Ovary (tissue), 9 donors: ENCODE data around the gene RBBP5. TPM values are rescaled to one million over a fixed set of nuclear protein-coding genes. Genes with fewer than 3 reads are reported as not detected.

ENCODE experiments used
- DNase-seq, 5 donors: peaks; one replicate each; pipeline ENCODE4 v3.0.0-alpha.2; 2019 to 2020
- H3K27ac ChIP-seq, 2 donors: fragments of 200-600 bp; one replicate each; pipeline versions ENCODE4 v1.5.1 to v1.8.0; 2019 to 2022
- H3K27me3 ChIP-seq: fragments of 200-600 bp; one replicate; pipeline ENCODE4 v1.8.0; 2022
- H3K36me3 ChIP-seq: fragments of 200-600 bp; sonication (generic); one replicate; pipeline ENCODE4 v1.5.1; 2019
- H3K4me1 ChIP-seq: one replicate; pipeline ENCODE4 v1.8.1; 2013; ENCODE audit warnings: mild to moderate bottlenecking, moderate library complexity; ENCODE audit not compliant: insufficient read depth
- H3K4me3 ChIP-seq: fragments of 200-600 bp; sonication (generic); one replicate; pipeline ENCODE4 v1.5.1; 2017
- H3K9me3 ChIP-seq, 2 donors: fragments of 200-600 bp in 1 of 2; sonication (generic) in 1 of 2; one replicate each; pipeline versions ENCODE4 v1.5.1 to v1.8.1; 2013 to 2019; ENCODE audit warnings: mild to moderate bottlenecking in 1 of 2, moderate library complexity in 1 of 2
- CTCF ChIP-seq, 3 donors: fragments of 450-650 bp in 2 of 3; fragments of 200-600 bp in 1 of 3; IDR thresholded peaks; one replicate each; pipeline versions ENCODE4 v1.5.1 to v1.8.0; 2016 to 2022; ENCODE audit warnings: antibody characterized with exemption in 3 of 3, mild to moderate bottlenecking in 1 of 3
- EP300 ChIP-seq: sonication (generic); formaldehyde crosslinking; IDR thresholded peaks from one replicate; pipeline ENCODE4 v1.6.1; 2017; ENCODE audit warnings: antibody characterized with exemption
- POLR2A ChIP-seq: fragments of 450-650 bp; IDR thresholded peaks from one replicate; pipeline ENCODE4 v1.6.1; 2017; ENCODE audit warnings: antibody characterized with exemption, mild to moderate bottlenecking, moderate library complexity
- WGBS, 3 donors: extraction: QIAGEN DNeasy Blood & Tissue Kit in 1 of 3; methylation state at CpG; one replicate each; pipeline versions ENCODE4 v1.1.5 to v1.1.7; 2013 to 2017; 5-methylcytosine and 5-hydroxymethylcytosine counted together
- intact Hi-C, 4 donors: fragments of 100-400 bp; cut with DNase I; formaldehyde crosslinking; loops; one replicate each; pipeline versions ENCODE4 v1.11.0 to v1.15.1; 2022 to 2023
- polyA plus RNA-seq, 2 donors: library from polyadenylated mRNA; stranded (reverse); fragments of 200-250 nt in 1 of 2; fragments of 350-450 nt in 1 of 2; fragmentation: Illumina TruSeq in 1 of 2; extraction: RNeasy Lipid Tissue Mini Kit (QIAGEN cat#74804) in 1 of 2; gene quantifications; one replicate each; pipeline ENCODE4 v1.2.3, GENCODE V29; 2013 to 2014
- total RNA-seq, 7 donors: library from RNA; depleted of rRNA in 2 of 7; stranded (reverse); fragments of >200 nt in 2 of 7; fragmentation: NEBNext Ultra II Directional in 3 of 7; extraction: Animal tissue kit (Norgen Biotek cat#: 25700) in 3 of 7; gene quantifications; one replicate each; pipeline versions ENCODE4 v1.1.0 to v1.2.4, GENCODE V29; 2016 to 2023
- donor health status: DM: no; HTN: no; CAD: no; lungs with moderate emphysema.
- donor health status: DM: no; HTN: no; CAD: no.
- donor health status: Bipolar disorder and iron deficiency.
- donor health status: DM: yes; HTN: yes; CAD: no.
- donor health status: DM: no; HTN: no; CAD: no.
- donor health status: DM: yes; HTN: yes; CAD: no.

The RBBP5 gene
- total and polyA plus RNA-seq, 9 donors = 6.8 to 19.1 (median 15.1) TPM

- intact Hi-C loops = no loop called here
- Histone ChIP-seq H3K27me3 (no peaks in the 10 kb centered on the region), H3K4me3 (no peak overlapping the region), H3K27ac (no peak overlapping the region), H3K36me3 (no peaks in the 10 kb centered on the region), H3K4me1 (no peaks in the 10 kb centered on the region), H3K9me3 (no peaks in the 10 kb centered on the region)
- DNase-seq = no peak
- 76 to 83% (median 79%) methylated on average over 7 of the region's 7 CpGs for WGBS, 3 donors
- TF ChIP-seq CTCF (IDR thresholded peaks at IDR 0.05) (no peak), EP300 (no peak), POLR2A (no peak)
Observed at GRCh38 chr1:205077158-205077933, 44.4 kb downstream of the RBBP5 start.

GRCh38 chr1:205076245-205076761 lies 45.5 kb downstream of the RBBP5 start:
- intact Hi-C loops = no loop called here
- WGBS, 3 donors = 57 to 70% (median 63%) methylated on average over 4 of the region's 4 CpGs
- no peaks in the 10 kb centered on the region for H3K4me1 ChIP-seq
- no peaks in the 10 kb centered on the region for H3K36me3 ChIP-seq
- no peak for DNase-seq
- H3K27me3 ChIP-seq = no peaks in the 10 kb centered on the region
- TF ChIP-seq EP300 = no peak
- no peak overlapping the region for H3K4me3 ChIP-seq
- no peaks in the 10 kb centered on the region for H3K9me3 ChIP-seq
- no peak overlapping the region for H3K27ac ChIP-seq

GRCh38 chr1:205075642-205076155 lies 46.1 kb downstream of the RBBP5 start:
- Histone ChIP-seq H3K36me3 (no peaks in the 10 kb centered on the region), H3K27me3 (no peaks in the 10 kb centered on the region), H3K9me3 (no peaks in the 10 kb centered on the region), H3K4me3 (no peak overlapping the region), H3K4me1 (no peaks in the 10 kb centered on the region), H3K27ac (no peak overlapping the region)
- TF ChIP-seq CTCF (IDR thresholded peaks at IDR 0.05) = no peak
- TF ChIP-seq POLR2A = no peak
- no peak for TF ChIP-seq EP300
- 38 to 40% (median 40%) methylated on average over 7 of the region's 7 CpGs for WGBS, 3 donors
- intact Hi-C loops = no loop called here
- DNase-seq = no peak

- Histone ChIP-seq H3K4me1 (no peaks in the 10 kb centered on the region), H3K36me3 (no peaks in the 10 kb centered on the region), H3K27ac (no peak overlapping the region), H3K4me3 (no peak overlapping the region), H3K9me3 (no peaks in the 10 kb centered on the region), H3K27me3 (no peaks in the 10 kb centered on the region)
- DNase-seq = no peak
- intact Hi-C loops = no loop called here
- TF ChIP-seq EP300 (no peak), CTCF (IDR thresholded peaks at IDR 0.05) (no peak), POLR2A (no peak)
- WGBS, 3 donors = 87 to 89% (median 87%) methylated on average over 7 of the region's 7 CpGs
Observed at GRCh38 chr1:205074513-205074912, 47.3 kb downstream of the RBBP5 start.

GRCh38 chr1:205074084-205074483 lies 47.7 kb downstream of the RBBP5 start:
- 90 to 92% (median 92%) methylated on average over 11 of the region's 11 CpGs for WGBS, 3 donors
- no peak for TF ChIP-seq CTCF (IDR thresholded peaks at IDR 0.05)
- no peak for TF ChIP-seq EP300
- TF ChIP-seq POLR2A = no peak
- intact Hi-C loops = no loop called here
- no peak for DNase-seq
- Histone ChIP-seq H3K36me3 (no peaks in the 10 kb centered on the region), H3K4me3 (no peak overlapping the region), H3K9me3 (no peaks in the 10 kb centered on the region), H3K27me3 (no peaks in the 10 kb centered on the region), H3K27ac (no peak overlapping the region), H3K4me1 (no peaks in the 10 kb centered on the region)
